ENCODE measurements around the gene NACAD.

GRCh38 chr7:45037876-45038275 lies 50.9 kb downstream of the NACAD start:
- no peak for TF ChIP-seq CTCF (IDR thresholded peaks at IDR 0.05)
- TF ChIP-seq POLR2A (IDR thresholded peaks at IDR 0.05) = no peak

All from uterus (tissue), 2 donors.